Inflammatory macrophage treated with lipopolysaccharide for 4 hours (primary cell): ENCODE data around the gene CDK5RAP3.
"Not testable (repeated sequence)": the region's sequence is repeated elsewhere in the genome, so short reads cannot be mapped to it uniquely, and the experiment has no call there.

Source experiments
- DNase-seq: peaks from one replicate; pipeline ENCODE4 v3.0.0-alpha.2; 2020

Gene CDK5RAP3

GRCh38 chr17:47975823-47976205 is 4.9 kb downstream of the CDK5RAP3 start:
- DNase-seq = no peak

GRCh38 chr17:47978324-47978723 is 7.4 kb downstream of the CDK5RAP3 start:
- peak; percentile 52 for DNase-seq

- DNase-seq = no peak
Measured at GRCh38 chr17:47980541-47980940, 9.6 kb downstream of the CDK5RAP3 start.

- DNase-seq = no peak
Measured at GRCh38 chr17:47981462-47981861, 10.5 kb downstream of the CDK5RAP3 start.

- no peak for DNase-seq
Measured at GRCh38 chr17:47982091-47982617, 11.2 kb downstream of the CDK5RAP3 start.

- DNase-seq = peak; percentile 44
Measured at GRCh38 chr17:47982645-47983390, 11.9 kb downstream of the CDK5RAP3 start.

GRCh38 chr17:47983492-47984223 is 12.7 kb downstream of the CDK5RAP3 start:
- peak; percentile 42 for DNase-seq

- no peak for DNase-seq
Measured at GRCh38 chr17:47986520-47986919, 15.6 kb downstream of the CDK5RAP3 start.

GRCh38 chr17:47987240-47987835 is 16.4 kb downstream of the CDK5RAP3 start:
- DNase-seq = no peak

GRCh38 chr17:47988445-47988844 is 17.5 kb downstream of the CDK5RAP3 start:
- DNase-seq = not testable (repeated sequence)

- DNase-seq = no peak
Measured at GRCh38 chr17:47989159-47989558, 18.2 kb downstream of the CDK5RAP3 start.

- no peak for DNase-seq
Measured at GRCh38 chr17:47989700-47990099, 18.8 kb downstream of the CDK5RAP3 start.

GRCh38 chr17:47990962-47991731 is 20.2 kb downstream of the CDK5RAP3 start:
- peak; percentile 46 for DNase-seq

- DNase-seq = peak; percentile 52
Measured at GRCh38 chr17:47992216-47992615, 21.3 kb downstream of the CDK5RAP3 start.

- DNase-seq = no peak
Measured at GRCh38 chr17:47993031-47993564, 22.2 kb downstream of the CDK5RAP3 start.

- no peak for DNase-seq
Measured at GRCh38 chr17:47993964-47994363, 23.1 kb downstream of the CDK5RAP3 start.

GRCh38 chr17:47994724-47995123 is 23.8 kb downstream of the CDK5RAP3 start:
- no peak for DNase-seq

- DNase-seq = no peak
Measured at GRCh38 chr17:47995241-47995935, 24.5 kb downstream of the CDK5RAP3 start.

- DNase-seq = no peak
Measured at GRCh38 chr17:47996201-47996600, 25.3 kb downstream of the CDK5RAP3 start.

- DNase-seq = peak; percentile 82
Measured at GRCh38 chr17:47997586-47997985, 26.7 kb downstream of the CDK5RAP3 start.

GRCh38 chr17:47998044-47998443 is 27.1 kb downstream of the CDK5RAP3 start:
- DNase-seq = no peak

GRCh38 chr17:47999582-47999981 is 28.7 kb downstream of the CDK5RAP3 start:
- DNase-seq = peak; percentile 68
